Activated CD8-positive, alpha-beta memory T cell treated with anti-CD3 and anti-CD28 coated beads, Interleukin-2, amount 50 U/mL, for 1 hour (primary cell): Measurements from ENCODE around the gene PTN.
"Not testable (repeated sequence)": the region's sequence is repeated elsewhere in the genome, so short reads cannot be mapped to it uniquely, and the experiment has no call there.

Experiments used
- DNase-seq: peaks from one replicate; pipeline ENCODE4 v3.0.0-alpha.2; 2020; ENCODE audit errors: extremely low read depth

The PTN gene

DNA sequence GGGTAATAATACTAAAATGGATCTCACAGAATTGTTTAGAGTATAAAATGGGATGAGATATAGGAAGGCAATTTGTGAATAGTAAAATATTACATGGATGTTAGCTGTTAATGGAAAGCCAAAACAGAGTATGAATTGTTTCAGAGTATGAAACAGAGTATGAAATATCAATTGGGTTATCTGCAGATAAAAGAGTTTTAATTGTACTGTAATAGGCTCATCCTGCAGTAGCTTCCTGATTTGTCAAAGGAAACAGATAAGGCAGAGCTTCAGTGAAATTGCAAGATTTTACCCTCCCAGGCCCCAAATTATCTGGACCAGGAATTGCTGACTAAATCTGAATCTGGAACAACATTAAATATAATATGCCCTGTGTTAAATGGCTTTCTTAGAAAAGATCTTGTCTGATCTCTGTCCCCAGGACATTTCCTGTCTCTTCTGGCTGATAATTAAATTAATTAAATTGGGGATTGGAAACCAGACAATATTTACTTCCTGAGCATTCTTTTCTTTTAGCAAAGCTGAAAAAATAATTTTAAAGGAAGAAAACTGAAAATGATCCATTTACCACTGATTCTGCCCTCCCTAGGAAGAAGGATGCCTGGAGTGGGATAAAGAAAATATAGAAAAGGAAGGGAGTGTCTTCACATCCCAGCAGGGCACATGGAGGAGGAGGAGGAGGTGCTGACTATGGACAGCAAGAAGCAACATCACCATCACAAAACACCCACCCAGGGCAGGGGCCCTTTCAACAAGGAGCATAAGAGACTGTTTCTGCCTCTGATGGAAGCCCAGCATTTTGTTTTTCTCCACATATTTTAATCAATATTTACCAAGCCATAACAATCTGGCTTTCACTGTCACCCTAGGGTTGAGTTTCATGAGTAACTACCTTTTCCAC lies 18.5 kb downstream of the PTN start:
- DNase-seq, result no peak

DNA sequence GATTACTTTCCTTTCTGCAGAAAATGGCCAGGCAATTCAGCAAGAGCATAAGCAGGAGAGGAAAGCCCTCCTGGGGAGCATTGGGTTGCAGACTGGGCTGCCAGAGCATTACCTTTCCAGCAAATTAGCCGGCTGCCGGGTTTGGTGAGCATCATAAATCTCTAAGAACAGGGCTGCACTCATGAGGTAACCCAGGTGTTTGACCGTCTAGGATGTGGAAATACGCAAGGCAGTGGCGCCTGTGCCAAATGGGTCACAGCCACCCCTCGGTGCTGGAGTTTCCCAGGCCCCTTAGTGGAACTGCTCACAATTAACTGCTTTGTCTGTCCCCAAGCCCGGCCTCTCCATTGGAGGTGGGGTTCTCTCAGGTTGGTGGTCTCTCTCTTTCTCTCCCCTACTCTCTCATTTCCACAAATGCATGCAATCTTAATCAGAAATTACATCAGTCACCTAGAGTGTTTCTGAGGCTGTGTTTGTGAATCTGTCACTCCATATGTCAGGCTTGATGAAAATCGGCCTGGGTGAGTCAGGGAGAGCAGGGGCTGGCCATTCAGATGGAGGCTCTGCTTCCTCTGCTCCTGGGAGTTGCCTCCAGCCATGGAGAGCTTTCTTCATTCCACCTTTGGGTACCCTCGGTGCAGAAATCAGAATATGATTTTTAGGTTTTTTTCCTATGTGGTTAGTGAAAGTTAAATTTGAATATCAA lies 26.7 kb downstream of the PTN start:
- no peak for DNase-seq

DNA sequence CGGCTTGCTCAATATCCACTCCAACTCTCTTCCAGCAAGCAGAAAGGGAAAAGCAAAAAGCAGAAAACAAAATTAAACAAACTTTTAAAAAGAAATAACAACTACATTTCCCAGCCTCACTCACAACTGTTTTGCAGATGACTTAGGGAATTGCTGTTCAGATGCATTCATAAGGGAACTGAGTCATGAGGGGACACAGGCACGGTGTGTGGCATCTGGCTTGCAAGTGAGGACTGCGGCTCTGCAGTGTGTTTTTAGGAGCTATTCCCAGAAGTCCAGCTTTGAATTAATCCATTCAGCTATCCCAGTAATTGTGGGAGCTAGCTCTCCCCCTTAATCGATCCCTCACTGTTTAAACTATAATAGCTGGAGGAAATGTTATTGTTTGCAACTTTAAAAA lies 30.3 kb downstream of the PTN start:
- no peak for DNase-seq

DNA sequence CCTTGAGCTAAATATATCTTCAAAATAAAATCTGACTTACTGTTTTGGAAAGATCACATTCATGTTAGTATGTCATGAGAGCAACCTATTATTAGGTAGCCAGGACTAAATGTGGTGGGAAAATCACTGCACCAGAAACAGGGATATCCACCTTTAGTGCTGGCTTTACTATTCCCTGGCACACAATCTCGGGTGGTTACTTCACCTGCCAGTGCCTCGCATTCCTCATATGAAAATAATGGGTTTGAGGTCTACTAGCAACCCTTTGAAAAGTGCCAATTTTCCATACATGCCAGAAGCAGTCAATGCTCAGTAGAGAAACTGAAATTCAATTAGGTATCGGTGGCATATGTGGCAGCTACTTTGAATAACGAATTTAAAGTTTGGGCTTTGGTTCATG lies 36.8 kb downstream of the PTN start:
- DNase-seq, result no peak

DNA sequence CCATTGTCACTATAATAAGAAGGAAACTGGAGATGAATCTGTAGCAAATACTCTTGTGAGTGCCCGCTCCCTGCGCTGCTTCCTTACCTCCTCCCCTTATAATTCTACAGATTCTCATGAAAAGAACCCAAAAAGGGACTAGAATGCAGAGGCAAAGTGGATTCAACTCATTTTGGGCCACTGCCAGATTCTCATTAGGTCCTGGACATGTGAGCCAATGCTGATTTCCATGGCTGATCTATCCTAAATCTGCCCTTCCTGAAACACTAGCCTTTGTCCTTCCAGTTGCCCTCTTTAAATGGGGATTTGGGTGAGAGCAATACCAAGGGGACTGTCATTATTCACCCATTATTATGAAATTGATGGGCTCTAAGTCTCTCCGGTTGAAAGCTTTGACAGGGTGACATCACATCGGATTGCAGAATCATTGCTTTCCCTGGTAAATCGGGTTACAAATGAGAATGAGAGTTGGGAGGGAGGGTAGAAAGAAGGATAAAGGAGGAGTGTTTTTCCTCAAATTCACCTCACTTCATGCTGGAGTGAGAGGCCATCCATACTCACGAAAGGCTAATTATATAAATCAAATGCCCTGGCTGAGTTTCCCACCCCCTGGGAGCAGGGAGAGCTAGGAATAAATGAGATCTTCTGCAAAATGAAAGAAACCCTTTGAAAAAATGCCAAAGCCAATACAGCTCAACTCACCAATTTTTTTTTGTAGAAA lies 37.5 kb downstream of the PTN start:
- DNase-seq, result no peak

DNA sequence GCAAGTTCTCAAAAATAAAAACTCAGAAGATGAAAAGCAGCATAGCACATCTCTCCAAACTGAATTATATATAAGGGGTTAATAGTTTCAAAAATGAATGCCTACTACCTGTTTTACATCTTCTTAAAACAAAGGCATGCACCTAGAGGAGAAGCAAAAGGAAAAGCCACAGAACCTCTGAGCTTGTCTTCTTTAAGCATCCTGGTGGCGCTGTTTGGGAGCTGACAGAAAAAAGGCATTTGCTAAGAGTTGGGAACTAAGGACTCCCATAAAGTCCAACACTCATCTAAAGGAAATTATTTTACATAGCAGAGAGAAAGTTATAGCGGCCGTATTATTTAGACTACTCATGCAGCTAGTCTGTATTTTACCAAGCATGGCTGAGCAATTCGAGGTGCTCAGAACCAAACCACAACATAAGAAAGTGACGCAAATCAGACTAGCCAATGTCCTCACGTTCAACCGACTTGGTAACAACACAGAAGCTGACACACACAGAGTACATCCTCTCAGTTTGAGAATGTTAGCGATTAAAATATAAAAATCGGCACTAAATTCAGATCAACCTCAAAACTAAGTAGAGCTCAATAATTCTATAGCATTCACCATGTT lies 38.8 kb downstream of the PTN start:
- no peak for DNase-seq

DNA sequence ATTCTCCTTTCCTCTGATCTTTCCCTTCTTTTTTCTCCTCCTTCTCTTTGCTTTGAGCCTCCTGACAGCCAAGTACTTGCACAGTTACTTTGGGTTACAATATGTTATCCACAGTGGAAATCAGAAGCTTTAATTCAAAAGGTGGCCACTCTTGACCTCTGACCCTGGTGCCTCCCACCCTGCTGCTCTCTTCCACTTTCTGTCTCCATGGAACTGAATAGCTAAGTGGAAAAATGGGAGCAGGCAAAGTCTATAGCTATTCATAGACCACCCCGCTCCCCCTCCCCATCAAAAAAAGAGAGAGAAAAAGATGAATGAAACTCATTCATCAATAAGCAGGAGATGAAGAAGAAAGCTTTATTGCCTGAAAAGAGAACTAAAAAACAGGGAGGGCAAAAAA lies 39.4 kb downstream of the PTN start:
- no peak for DNase-seq

DNA sequence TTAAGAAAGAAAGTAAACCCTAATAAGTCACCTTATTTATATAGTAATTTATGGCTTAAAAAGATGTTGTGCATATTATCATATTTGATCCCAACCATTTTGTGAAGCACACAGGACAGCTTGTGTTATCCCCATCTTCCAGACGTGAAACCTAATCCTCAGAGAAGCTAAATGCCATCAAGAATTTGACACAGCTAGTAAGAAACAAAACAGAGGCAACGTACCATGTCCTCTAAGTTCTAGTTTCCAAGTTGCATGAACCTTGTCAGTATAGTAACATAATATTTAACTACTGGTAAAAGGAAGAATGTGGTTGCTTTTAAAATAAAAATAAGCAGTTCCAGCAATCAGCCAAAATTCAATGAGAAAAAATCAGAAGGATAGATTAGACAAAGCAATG lies 41.5 kb downstream of the PTN start:
- DNase-seq, result no peak

DNA sequence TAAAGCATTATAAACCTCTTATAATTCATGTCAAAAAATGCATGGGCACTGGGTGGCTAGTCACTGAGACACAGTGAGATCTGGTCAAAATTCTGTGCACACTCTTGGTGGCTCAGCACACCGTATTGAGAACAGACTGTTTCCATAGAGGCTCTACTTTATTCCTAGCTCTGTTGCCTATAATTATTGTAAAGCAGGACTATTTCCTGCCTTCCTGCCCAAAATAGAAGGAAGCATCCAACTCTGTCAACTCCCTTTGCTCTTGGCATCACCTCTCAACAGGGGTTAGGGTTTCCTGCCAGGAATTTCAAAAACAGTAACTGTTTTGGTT lies 45.1 kb downstream of the PTN start:
- no peak for DNase-seq

DNA sequence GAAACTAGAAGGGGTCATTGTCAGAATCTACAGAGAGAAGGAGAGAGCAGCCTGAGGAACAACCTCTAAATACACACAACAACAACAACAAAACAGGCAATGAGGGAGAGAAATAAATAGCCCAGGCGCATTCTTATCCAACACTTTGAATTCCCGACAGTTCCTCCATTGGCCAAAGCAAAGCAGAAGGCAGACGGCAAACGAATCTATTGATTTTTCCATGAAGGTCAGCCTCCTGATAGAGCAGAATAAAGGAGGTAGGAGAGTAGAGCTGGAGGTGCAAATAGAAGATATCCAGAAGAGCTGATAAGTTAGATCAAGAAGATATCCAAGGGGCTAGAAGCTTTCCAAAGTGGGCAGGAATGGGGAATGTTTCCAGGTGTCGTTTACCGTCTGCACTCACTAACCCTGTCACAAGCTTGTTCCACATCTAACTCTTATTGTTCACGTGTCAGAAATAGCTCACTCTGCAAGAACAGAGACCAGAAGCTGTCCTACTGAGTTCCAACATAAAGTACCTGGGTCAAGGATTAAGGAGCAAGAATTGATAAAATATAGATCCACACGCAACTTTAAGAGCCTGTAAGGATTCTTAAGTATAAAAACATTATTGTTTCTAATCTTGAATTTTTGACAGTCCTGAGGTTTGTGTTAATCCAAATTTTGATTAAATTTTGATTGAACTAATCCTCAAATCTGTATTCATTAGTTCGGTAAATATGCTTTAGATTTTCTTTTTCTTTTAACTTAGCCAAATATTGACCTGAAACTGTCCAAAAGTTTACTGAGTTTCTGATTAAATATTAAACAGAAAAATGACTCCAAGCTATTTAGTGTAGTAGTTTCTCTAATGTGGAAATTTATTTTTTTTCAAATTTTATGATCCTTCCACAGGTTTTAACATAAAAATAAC lies 45.7 kb downstream of the PTN start:
- DNase-seq, result no peak

DNA sequence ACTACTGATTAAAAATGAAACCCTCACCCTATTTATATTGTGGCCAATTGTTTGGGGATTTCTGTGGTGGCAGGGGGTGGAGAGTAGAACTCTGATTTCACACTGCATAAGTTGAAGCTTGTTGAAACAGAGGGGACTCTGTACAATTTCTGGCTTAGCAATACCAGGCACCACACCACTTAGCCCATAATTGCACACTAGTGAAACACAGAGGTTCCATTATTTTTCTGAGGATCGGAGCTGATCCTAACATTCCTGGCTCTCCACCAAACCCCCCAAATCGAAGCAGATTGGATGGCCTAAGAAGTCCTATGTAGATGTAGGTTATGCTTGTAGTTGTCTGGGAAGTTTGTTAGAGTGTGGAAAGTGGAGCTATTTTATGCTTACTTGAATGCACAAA lies 47.0 kb downstream of the PTN start:
- no peak for DNase-seq

DNA sequence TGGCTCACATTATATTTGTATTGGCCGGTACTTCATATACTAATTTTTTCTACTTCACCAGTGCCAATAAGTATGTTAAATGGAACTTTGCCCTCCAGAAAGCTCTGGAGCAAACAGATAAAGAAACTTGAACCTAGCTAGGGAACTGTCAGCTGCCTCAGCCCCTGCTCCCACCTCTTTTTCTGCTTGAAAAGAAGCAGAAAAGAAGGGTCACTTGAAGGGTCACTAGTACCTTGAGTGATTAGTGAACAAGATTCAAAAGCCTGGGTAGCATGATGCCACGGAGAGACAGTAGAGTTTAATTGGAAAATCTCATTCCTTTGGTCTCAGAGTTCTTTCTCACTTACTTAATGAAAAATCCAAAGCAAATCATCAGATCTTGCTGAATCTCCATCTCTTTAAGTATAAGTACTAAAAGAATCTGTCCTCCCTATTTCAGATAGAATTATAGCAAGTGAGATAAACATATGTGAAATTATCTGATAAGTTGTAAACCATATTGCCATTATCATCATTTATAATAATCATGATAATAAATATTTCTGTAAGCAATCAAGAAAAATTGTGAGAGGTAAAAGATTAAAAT lies 47.7 kb downstream of the PTN start:
- DNase-seq, result no peak

DNA sequence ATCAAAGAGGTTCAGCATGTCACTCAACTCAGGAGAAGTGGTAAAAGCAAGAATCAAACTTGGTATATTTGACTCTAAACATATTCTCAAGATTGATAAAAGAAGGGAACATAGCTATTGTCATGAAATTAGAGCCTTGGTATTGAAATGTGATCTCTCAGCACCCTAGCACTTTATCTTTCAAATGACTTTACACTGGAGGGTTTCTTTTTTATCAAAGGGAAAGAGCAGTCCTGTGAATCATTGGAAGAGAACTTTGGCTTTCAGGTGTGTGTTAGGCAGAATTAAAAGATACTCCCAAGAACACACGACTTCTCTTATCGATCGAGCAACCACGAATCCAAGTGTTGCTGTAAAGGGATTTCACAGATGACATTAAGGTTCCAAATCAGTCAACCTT lies 54.4 kb downstream of the PTN start:
- DNase-seq, result no peak

DNA sequence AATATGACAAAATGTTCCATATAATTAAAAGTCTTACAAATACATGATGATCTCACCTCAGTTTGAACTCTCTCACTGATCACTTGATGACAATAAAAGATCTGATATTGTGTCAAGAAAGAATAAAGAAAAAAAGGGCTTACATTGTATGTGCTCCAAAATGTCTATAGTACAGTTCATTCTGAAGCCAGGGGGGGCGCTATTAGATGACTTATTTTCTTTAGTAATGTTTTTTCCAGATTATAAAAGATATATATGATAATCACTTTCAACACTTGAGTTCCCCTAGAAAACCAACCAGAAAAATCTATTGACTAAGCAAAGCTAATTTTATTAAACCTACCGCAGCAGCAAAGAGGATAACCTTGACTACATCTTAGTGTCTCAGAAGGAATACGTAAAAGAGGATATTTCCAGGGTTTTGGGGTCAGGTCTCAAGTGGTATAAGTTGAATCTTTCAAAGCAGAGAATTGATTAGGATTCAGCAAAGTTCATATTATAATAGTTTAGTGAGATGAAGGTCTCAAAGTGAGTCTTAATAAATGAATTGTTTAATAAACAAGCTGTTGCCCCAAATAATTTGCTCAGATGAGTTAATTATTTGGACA lies 55.8 kb downstream of the PTN start:
- no peak for DNase-seq

DNA sequence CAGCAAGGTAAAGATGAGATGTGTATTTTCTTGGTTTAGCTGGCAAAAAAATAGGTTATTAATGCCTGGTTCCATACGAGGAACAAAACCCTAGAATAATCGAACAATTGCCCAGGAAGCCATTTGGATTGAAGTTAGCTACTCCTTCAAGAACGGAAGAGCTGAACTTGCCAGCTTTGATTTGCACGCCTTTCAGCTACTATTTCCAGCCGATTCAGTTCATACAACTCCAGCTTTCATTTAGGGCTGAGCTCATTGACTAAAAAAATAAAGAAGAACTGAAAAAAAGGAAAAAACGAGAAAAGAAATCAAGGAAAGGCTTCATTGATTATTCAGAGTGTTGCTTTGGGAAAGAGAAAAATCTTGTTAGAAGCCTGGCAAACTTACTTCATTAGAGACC lies 60.4 kb downstream of the PTN start:
- no peak for DNase-seq

DNA sequence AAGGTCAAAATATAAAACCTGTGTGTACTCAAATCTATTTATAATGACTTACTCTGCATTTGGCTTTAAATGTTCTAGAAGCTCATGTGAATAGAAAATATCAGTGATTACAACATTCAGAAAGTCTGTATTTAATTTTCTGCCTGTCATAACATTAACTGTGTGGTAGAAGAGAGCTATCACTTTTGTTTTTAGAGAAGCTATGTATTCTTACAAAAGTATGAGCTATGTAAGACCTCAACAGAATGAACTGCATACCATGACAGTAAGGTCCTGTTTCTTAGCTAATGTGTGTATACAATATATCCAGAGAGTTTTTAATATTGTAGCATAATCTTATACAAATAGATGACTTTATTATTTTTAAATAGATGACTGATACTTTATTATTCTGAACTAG lies 61.5 kb downstream of the PTN start:
- no peak for DNase-seq

DNA sequence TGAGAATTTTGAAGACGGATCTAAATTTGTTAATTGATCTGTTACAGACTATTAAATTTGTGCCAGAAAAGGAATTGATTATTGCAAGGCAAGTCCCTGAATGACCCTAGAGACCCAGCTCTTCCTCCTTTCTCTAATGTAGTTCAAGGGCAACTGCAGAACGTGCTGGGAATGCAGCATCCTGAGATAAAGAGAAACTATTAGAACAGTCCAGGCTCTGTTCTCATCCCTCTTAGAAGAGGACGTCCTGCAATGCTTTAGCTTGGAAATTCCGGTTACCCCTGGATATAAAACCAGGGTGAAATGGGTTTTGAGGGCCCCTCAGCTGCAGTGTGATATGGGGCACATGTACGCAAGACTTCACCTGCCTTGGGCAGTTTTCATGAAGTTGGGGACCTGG lies 67.3 kb downstream of the PTN start:
- no peak for DNase-seq

DNA sequence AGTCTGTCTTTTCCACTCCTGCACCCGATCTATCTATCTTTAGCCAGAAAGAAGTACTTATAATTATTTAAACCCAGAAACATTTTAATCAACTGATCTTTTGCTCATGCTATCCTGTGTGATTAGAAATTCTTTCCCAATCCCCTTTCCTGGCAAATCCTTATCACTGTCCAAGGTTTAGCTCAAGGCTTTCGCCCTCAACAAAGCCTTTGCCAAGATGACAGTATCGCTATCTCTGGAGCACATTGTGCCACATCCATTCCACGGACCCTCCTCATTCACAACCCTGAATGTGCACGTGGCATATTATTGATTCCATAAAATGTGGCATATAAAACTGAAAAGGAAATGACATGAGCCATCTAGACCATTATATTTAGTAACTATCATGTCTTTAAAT lies 71.3 kb downstream of the PTN start:
- no peak for DNase-seq

DNA sequence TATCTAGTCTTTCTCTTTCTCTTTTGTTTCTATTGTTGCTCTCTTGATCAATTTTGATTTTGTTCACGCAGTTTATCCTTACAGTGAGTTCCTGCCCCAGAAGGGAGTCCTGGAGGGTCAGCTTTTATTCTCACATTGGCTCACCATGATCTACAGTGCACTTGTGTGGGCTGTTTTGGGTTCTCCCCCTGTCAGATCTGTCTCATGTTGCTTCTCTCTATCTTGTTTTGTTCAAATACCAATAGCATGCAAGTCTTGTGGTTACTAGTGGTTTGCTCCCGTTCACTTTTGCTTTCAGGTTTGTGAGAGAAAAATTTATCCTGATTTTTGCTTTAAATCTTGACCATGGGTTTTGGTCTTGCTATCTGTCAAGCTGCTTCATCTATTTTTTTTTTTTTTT lies 74.3 kb downstream of the PTN start:
- DNase-seq, result no peak

DNA sequence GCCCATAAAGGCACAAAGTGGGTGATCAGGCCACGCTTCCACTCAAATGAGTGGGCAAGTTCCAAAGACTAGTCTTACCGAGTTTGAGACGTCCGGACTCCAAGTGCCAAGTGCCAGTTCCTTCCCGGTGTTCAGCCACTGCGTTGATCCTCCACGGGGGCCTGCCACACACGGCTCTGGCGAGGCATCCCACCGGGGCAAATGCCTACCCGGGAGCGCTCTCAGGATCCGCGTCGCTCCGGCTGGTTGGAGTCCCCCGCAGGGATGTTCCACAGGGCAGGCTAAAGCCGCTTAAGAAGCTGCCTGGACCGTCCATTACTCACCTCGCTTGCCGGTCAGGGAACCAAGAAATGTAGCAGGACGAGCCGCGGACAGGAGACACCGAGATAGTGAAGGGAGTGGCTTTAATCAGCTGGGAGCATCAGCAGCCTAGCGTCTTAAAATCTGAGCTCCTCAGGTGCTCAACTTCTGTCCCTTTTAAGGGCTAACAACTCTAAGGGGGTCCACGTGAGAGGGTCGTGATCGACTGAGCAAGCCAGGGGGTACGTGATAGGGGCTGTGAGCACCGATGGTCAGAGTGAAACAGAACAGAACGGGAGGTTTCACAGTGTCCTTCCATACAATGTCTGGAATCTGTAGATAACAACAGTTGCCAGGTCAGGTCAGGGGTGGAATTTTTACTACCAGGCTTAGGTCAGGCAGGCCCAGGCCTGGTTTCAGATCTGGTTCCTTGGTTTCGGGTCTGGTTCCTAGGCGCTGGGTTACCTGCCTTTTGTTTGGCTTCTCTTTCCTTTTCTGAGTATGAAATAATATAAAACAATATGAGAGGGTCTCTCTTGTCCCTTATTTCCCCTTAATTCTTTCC lies 75.3 kb downstream of the PTN start:
- DNase-seq, result not testable (repeated sequence)
